Measurements from ENCODE around the gene OPTC. TPM values are rescaled to one million over a fixed set of nuclear protein-coding genes. Genes with fewer than 3 reads are reported as not detected.

OPTC gene
- total RNA-seq, 2 experiments from 2014 or later, result not detected

DNA sequence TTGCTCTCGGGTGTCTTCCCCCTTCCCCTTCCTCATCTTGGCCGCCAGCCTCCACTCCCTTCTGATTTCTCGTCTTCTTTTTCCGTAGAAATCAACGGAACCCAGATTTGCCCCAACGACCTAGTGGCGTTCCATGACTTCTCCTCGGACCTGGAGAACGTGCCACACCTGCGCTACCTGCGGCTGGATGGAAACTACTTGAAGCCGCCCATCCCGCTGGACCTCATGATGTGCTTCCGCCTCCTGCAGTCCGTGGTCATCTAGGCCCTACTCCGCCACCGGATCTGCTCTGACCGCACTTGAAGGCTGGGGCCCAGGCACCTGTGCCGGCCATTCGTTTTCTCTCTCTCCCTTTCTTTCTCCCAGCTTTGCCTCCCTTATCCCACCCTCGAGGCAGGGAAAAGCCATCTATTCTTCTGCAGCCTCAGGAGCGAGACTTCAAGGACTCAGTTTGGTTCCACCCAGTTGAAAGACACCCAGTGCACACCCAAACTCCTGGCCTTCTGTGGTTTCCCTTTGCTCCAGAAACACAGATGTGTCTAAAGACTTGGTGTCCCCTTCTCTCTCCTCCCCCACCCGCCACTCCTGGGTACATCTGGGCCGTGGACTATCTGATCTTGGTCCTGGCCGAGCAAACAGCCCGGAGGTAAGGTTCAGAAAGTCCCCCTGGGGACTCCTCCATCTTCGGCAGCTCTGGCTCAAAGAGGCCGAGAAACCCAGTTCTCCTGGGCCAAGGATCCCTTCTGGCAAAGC lies 7.2 kb upstream of the OPTC start:
- POLR2A ChIA-PET, result no interaction called here
- Mint-ChIP-seq H3K4me3 (peak overlapping the region; percentile 58), H3K9me3 (no peaks in the 10 kb centered on the region), H3K27ac (no peak overlapping the region), H3K4me1 (ENCODE audit: low read depth) (peaks cover 6% of the 10 kb centered on the region), H3K27me3 (no peaks in the 10 kb centered on the region), H3K36me3 (ENCODE audit: low read depth) (no peaks in the 10 kb centered on the region)
- DNase-seq, result no peak
- CTCF ChIA-PET, result interaction anchor here (1.0 to 9.7 kb wide), 16 partner anchors 10 to 217 kb away, joined by 3 to 166 read pairs (median 5); partner anchors contain the start of gene PRELP
- intact Hi-C loops (cut with micrococcal nuclease), result loop anchor here (2.0 kb wide), 2 partner anchors 146 to 220 kb away; no protein-coding TSS in a partner anchor
- TF ChIP-seq, protein P1, sequence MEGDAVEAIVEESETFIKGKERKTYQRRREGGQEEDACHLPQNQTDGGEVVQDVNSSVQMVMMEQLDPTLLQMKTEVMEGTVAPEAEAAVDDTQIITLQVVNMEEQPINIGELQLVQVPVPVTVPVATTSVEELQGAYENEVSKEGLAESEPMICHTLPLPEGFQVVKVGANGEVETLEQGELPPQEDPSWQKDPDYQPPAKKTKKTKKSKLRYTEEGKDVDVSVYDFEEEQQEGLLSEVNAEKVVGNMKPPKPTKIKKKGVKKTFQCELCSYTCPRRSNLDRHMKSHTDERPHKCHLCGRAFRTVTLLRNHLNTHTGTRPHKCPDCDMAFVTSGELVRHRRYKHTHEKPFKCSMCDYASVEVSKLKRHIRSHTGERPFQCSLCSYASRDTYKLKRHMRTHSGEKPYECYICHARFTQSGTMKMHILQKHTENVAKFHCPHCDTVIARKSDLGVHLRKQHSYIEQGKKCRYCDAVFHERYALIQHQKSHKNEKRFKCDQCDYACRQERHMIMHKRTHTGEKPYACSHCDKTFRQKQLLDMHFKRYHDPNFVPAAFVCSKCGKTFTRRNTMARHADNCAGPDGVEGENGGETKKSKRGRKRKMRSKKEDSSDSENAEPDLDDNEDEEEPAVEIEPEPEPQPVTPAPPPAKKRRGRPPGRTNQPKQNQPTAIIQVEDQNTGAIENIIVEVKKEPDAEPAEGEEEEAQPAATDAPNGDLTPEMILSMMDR (IDR thresholded peaks at IDR 0.05), result no peak
- no peak for ATAC-seq

DNA sequence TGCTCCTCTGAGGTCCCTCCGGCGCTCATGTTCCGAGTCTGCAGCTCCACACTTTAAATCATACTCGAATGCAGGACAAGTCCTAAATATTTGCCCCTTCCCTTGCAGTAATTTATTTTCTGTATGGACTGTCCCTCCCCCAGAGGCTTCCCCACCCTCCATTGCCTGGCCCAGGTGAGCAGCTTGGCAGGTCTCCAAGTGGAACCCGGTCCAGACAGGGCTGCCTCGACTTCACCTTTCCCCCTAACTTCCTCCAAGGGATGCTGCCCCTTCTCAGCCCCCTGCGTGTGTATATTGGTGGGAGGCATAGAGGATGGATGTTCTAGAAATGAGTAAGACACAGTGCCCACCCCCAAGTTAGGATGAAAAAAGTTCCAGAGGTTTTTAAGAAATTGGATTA lies 5.4 kb upstream of the OPTC start:
- no peak overlapping the region for H3K4me3 Mint-ChIP-seq
- H3K9me3 Mint-ChIP-seq, result no peaks in the 10 kb centered on the region
- no peak for ATAC-seq

DNA sequence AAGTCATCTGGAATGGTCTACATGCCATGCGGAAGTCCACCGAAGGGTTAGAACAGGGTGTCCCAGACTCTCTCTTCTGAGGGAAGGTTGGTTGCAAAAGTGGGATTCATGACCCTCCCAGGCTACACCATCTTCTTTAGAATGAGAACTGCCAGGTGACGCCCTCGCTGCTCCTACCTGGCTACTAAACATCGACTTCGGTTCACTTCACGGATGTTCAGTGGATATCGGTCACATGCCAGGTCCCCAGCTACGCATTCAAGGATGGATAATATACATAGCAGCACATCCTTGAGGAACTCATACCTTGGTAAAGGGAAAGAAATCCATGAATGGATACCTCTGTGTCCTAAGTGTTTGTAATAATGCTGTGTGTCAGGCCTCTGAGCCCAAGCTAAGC lies 3.3 kb upstream of the OPTC start:
- Mint-ChIP-seq H3K4me1 (ENCODE audit: low read depth) (peaks cover 6% of the 10 kb centered on the region), H3K4me3 (no peak overlapping the region), H3K27me3 (no peaks in the 10 kb centered on the region), H3K36me3 (ENCODE audit: low read depth) (no peaks in the 10 kb centered on the region), H3K9me3 (no peaks in the 10 kb centered on the region), H3K27ac (no peak overlapping the region)
- intact Hi-C loops (cut with micrococcal nuclease), result no loop called here
- ChIA-PET POLR2A (interaction anchor here (0.7 kb wide), 1 partner anchor 223 kb away, joined by 3 read pairs; no protein-coding TSS in a partner anchor), CTCF (interaction anchor here (1.0 to 9.7 kb wide), 4 partner anchors 14 to 221 kb away, joined by 3 to 166 read pairs (median 64); no protein-coding TSS in a partner anchor)
- ATAC-seq (no peak), DNase-seq (no peak)
- TF ChIP-seq, protein P1 (IDR thresholded peaks at IDR 0.05), result no peak

More for the DNA sequence above, 5.4 kb upstream of the OPTC start:
- Mint-ChIP-seq H3K27ac (no peak overlapping the region), H3K27me3 (no peaks in the 10 kb centered on the region), H3K4me1 (ENCODE audit: low read depth) (peaks cover 6% of the 10 kb centered on the region), H3K36me3 (ENCODE audit: low read depth) (no peaks in the 10 kb centered on the region)
- TF ChIP-seq, protein P1 (IDR thresholded peaks at IDR 0.05), result no peak
- intact Hi-C loops (cut with micrococcal nuclease), result no loop called here
- CTCF ChIA-PET, result interaction anchor here (0.6 to 9.7 kb wide), 44 partner anchors 10 to 384 kb away, joined by 3 to 166 read pairs (median 4); partner anchors contain the start of genes LAX1 and PRELP
- no peak for DNase-seq
- POLR2A ChIA-PET, result interaction anchor here (1.0 kb wide), 2 partner anchors 145 to 147 kb away, joined by 3 read pairs; no protein-coding TSS in a partner anchor

DNA sequence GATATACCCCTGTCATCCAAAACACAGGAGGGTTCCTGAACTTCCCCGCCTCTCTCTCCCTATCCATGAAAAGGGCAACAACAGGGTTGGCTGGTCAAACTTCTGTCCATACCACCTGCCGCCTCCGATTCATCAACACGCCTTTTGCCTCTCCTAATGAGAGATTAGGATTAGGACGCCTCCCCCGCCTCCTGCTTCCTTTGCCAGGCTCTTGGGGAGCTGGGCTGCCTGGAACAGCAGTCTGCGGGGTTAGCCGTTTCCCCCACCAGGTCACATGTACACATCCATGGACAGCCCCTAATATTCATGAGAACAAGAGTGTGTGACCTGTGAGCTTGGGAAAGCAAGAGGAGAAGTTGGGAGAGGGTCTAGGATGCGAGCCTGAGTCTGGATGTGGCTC lies 2.3 kb upstream of the OPTC start:
- no peak for DNase-seq
- Mint-ChIP-seq H3K9me3 (no peaks in the 10 kb centered on the region), H3K4me3 (no peak overlapping the region), H3K4me1 (ENCODE audit: low read depth) (peaks cover 6% of the 10 kb centered on the region), H3K27ac (no peak overlapping the region), H3K36me3 (ENCODE audit: low read depth) (no peaks in the 10 kb centered on the region), H3K27me3 (no peaks in the 10 kb centered on the region)
- intact Hi-C loops (cut with micrococcal nuclease), result no loop called here
- no peak for ATAC-seq
- POLR2A ChIA-PET, result no interaction called here
- TF ChIP-seq, protein P1 (IDR thresholded peaks at IDR 0.05), result no peak
- CTCF ChIA-PET, result interaction anchor here (1.0 to 9.7 kb wide), 3 partner anchors 13 to 222 kb away, joined by 3 to 166 read pairs (median 125); no protein-coding TSS in a partner anchor
